NCI-H226 (cell line): ENCODE results near the gene DDAH1.
"Not testable (repeated sequence)": the region's sequence is repeated elsewhere in the genome, so short reads cannot be mapped to it uniquely, and the experiment has no call there.

Experiments
- DNase-seq: peaks from one replicate; pipeline ENCODE4 v3.0.0-alpha.2; 2015

The DDAH1 gene

DNA sequence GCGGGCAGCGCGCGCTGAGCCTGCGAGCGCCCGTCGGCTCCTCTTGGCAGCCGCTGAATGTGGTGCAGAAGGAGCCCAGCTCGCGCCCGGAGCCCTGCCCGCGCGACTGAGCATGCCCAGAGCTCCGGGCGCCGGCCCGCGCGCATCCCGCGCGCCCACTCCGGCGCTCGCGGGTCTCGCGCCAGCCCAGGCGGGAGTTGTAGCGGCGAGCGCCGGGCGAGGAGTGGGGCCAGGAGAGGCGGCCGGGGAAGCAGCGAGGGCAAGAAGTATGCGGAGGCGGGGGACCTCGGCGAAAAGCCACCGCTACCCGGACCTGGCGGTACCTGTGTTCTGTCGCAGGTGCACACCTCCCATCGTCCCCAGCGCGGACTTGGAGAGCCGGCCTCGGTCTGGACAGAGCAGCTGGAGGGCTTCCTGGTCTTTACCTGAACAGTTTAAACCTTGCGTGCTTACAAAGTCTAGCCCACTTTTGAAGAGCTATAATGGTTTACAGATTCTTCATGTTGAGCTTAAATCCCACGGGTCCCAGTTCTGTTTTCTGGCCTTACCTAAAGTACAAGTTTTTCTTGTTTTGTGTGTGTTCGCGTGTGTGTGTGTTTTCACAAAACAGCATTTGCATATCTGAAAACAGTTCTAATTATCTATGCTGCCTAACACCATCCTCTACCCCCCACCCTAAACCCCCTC lies at the start of gene DDAH1:
Gene DDAH1 (minus strand): TSS at position 61 of the 687 bp plus-strand sequence. CDS start 114 bp downstream, outside the sequence.
- DNase-seq, result peak; percentile 65

DNA sequence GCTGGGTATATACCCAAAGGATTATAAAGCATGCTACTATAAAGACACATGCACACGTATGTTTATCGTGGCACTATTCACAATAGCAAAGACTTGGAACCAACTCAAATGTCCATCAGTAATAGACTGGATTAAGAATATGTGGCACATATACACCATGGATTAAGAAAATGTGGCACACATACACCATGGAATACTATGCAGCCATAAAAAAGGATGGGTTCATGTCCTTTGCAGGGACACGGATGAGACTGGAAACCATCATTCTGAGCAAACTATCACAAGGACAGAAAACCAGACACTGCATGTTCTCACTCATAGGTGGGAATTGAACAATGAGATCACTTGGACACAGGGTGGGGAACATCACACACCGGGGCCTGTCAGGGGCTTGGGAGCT lies 49.0 kb upstream of the DDAH1 start:
- DNase-seq, result not testable (repeated sequence)

DNA sequence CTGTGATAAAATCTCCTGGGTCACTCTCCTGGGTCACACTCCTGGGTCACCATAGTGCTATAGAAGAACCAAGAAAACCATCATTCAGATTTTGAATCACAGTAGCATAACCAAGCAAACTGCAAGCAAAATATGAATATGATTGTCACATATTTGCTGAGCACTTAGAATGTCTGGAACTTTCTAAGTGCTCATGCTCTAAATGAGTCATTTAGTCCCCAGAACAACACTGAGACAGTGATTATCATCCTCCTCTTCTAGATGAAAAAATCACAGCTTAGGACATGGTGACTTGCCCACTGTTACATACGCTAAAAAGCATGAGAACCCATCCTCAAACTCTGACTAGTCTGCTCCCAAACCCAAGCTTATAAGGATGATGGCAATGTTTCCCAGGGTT lies 39.5 kb upstream of the DDAH1 start:
- no peak for DNase-seq

DNA sequence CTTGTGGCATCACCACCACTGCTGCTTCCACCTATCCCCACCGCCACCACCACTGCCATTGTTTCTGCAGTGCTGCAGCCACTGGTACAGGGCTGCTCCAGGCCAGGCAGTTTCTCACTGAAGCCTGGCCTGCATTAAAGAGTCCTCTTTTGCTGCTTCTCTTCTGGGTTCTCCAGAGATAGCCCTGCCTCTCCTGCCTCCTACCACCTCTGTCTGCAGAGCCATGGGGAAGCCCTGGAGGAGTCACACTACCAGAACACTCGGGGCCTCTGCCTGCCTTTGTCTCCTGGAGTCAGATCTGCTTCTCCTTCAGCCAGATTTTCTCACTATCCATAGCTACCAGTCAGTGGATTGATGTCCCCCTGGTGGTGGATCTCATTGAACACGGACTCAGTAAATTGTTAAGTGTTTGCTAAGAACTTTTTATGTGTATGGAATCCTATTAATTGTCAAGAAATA lies 37.7 kb upstream of the DDAH1 start:
- peak; percentile 17 for DNase-seq

DNA sequence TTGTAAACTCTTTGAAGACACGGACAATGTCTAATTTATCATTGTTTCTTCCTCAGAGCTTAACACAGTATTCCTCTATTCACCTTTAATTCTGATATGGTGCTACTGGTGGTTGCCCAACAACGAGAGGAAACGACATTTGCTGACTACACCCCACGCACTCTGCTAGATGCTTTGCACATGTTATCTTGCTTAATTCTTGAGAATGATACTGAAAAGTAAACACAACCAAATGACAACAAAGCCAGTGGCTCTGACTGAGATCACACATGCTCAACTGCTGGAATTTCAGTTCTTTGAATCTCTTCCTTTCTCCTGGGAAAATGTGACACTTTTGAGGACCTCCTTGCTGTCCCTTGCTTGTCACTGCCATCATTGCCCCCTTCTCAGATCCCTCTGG lies 37.2 kb upstream of the DDAH1 start:
- DNase-seq, result no peak

DNA sequence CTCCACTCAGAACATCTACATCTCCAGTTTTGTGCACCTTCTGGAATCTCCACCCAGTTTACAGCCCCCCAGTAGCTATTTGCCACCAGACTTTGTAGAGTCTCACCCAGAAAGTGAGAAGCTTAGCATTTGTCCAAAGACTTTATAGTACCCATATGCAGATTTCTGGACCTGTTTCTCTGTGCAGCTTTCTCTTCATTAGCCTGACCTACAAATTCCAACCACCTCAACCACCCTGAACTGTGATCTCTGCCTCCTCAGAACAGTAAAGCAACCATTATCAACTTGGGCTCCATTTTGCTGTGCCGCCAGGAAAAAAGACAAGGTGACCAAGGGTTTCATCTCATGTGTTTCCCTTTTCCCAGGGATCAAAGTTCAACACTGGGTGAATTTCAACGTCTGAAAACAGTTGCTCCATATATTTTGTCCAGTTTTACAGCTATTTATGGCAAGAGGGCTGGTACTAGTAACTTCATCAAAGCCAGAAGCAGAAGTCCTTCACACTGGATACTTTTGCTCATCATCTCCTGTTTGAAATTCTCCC lies 36.5 kb upstream of the DDAH1 start:
- no peak for DNase-seq

DNA sequence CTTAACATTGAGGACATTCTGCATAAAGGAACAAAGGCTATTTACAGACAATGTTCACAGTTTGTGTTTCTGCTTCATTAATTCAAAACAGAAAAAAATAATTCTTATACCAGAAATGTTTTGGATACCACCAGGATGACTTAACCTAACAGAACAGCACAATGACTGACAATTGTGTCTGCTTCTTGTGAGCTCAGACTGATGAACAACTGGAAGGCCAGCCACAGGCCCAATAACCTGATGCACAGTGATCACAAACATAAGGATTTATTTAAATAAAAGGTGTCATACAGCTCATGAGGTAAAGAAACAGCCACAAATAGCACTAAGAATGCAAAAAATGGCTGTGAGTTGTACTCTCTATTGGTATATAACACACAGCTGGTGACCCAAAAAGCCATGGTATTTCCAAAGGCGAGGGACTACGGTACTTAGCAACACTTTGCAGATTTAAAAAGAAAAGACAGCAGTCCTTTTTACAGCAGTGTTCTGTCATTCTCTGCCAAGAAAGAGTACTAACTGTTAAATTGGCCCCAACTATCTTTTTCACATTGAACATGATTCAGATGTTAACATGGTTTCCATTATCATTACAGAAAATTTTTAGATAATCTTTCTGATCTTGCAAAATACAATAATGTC lies 32.1 kb upstream of the DDAH1 start:
- no peak for DNase-seq

DNA sequence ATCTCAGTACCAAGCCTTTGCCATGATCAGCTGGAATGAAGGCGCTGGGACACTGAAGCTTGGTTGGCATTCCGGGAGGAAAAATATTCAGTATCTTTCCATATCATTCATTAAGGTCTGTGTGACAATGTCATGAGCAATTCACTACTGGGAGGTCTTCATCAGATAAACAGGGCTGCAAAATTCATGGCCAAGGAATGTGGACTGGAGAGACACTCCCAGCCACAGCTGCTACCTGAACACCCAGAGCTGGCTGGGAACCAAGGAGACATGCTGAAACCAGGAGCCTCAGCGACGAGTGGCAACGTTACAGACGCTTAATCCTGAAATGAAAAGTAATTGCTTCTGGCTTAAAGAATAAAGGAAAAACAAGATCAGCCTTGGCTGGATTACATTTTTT lies 30.6 kb upstream of the DDAH1 start:
- DNase-seq, result peak; percentile 53

DNA sequence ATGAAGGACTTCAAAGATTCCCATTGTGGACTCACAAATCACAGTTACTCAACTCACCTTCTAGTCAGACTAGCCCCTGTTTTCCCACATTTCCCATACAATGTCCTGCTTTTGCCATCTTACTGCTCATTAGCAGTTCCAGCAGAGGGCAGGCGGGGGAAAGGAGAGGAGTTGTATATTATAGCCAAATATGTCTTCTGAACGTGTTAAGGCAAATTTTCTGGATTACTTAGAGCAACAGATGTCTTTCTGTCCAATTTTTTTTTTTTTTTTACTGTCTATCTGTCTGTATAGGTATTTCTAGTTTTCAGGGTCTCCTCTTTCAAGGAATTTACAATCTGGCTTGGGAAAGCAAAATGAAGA lies 29.9 kb upstream of the DDAH1 start:
- DNase-seq, result peak; percentile 13

DNA sequence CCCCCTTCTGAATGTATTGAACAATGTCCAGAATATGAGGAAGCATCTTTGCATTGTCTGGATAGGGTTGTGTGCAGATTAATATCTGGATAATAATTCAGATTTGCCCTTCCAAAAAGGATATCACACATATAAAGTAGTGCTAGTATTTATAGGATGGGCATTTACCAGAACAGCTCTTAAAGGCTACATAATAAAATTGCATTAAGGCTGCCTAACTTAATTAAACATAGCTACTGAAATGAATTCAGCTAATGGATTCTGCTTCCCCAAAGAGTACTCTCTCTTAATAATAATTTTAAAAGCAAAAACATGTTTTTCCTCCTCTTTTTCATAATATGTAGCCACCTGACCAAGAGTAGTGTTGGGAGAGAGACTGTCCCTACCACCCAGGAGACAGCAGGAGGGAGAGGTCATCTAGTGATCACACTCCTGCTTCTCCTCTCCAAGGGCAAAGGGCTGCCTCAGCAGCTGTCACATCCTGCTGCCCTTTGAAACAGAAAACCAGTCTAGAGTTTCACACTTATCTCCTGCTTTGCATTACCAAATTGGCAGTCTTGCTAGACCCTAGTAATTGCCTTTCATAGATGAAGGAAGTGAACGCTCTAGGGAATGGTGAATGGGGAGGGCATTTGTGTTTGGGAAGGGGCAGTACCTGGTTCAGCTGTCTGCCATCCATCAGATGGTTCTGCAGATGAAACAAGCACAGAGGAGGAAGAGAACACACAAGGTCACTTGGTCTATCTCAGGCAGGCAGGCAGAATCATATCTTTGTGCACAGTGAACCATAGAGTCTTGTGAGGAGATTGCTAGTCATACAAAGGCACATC lies 29.3 kb upstream of the DDAH1 start:
- no peak for DNase-seq

DNA sequence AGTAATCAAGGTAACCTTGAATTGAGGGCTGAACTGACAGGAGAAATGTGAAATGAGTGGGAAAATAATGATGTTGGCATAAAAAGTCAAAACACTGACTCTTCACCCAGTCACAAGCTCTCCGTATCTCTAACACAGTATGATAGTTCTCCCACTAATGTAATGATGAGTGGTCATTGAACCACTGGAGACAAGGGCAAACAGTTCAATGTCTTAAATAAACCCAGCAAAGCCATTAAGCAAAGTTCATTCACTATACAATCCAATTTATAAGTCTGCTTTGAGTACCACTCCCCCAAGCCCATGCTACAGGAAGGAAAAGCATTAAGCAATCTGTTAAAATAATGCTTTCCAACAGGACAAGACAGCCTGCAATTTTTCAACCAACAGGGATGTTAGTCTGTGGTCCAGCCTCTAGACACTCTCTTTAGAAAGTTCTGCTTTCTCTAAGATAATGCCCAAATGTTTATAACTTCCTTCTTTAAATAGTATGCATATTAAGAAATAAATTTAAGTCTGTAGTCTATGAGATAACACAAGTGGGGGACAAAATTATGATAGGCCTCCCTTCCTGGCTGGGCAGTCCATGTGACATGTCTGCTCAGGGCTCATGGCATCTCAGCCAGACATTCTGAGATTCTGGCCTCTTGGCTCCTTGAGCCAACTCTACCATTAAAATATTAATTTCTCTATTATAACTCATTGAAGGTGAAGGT lies 25.5 kb upstream of the DDAH1 start:
- no peak for DNase-seq

DNA sequence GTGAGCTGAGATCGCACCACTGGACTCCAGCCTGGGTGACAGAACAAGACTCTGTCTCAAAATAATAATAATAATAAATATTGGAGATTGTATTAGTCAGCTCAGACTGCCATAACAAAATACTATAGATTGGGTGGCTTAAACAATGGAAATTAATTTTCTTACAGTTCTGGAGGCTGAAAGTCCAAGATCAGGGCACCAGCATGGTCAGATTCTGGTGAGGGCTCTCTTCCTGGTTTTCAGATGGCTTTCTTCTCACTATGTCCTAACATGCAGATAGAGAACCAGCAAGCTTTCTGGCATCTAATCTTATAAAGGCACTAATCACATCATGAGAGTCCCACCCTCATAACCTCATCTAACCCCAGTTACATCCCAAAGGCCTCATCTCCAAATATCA lies 23.2 kb upstream of the DDAH1 start:
- DNase-seq, result no peak

DNA sequence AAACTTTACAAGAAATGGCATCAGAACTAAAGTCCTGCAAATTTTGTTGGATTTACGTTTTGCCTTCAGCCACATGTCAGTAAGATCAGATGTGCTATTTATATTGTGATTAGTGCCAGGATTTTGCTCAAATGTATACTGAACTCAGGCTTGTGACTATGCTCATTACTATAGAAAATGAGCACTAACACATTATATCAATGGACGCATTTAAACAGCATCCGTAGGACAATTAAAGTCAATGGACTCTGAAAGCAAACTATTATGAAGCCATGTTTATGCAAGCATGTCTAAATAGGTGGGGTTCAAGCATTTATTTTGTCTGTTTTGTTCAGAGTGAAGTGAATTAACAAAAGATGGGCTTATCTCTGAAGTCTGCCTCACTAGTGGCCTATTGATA lies 20.6 kb upstream of the DDAH1 start:
- no peak for DNase-seq

DNA sequence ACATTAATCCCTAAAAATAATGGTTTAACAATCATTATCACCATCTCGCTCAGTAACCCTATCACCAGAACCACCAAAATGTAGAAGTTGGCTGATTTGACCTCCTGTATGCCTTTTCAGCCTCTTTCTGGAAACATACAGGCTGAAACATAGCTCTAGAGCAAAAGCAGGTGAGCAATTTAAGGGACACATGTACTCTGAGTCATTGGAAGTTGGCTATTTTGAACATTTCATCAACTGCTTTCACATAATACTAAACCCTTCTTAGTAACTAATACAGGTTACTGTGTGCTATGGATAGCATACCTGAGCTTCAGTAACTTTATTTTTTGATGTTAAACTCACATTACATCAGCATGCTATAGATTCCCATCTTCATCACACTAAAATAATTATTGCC lies 19.8 kb upstream of the DDAH1 start:
- no peak for DNase-seq

DNA sequence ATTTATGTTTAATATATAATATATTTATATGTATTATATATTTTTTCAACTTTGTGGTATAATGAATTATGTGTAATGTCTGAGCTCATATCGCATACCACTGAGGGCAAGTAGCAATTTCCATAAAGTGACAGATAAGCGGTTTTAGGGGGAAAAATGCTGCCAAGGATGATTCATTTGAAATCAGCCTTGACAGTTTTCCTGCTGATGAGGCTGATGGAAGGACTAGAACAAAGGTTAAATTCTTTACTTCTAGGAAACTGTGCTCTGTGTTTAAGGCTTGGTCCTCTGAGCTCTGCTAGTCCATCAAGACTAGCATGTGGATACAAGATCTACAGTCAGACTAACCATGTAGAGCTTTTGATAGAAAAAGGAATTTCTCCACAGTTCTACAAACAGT lies 19.3 kb upstream of the DDAH1 start:
- peak; percentile 54 for DNase-seq

DNA sequence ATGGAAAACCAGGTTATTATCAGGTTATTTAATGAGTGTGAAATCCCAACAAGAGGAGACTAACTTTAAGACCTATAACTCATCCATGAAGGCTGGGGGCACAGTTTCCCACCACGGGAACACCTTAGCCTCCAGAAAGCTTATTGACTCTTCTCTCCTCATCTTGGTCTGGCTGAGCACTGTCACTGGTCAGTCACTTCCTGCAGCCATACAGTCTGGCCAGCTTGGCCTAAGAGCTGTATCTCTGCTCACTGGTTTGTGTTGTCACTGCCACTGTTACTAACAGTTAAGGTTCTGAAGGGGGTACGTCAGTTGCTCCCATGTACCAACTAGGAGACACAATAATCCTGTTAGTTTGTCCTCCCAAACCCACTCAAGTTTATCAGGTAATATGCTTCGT lies 16.7 kb upstream of the DDAH1 start:
- DNase-seq, result no peak

DNA sequence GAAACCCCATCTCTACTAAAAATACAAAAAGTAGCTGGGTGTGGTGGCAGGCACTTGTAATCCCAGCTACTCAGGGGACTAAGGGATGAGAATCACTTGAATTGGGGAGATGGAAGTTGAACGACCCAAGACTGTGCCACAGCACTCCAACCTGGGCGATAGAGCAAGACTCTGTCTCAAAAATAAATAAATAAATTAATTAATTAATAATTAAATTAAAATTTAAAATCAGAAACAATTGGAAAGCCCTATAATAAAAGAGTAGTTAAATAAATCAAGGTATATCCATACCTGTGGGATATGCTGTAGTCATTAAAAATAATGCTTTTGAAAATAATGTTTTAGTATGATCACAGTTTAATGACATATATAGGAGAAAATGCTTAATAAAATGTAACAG lies 15.6 kb upstream of the DDAH1 start:
- DNase-seq, result no peak

DNA sequence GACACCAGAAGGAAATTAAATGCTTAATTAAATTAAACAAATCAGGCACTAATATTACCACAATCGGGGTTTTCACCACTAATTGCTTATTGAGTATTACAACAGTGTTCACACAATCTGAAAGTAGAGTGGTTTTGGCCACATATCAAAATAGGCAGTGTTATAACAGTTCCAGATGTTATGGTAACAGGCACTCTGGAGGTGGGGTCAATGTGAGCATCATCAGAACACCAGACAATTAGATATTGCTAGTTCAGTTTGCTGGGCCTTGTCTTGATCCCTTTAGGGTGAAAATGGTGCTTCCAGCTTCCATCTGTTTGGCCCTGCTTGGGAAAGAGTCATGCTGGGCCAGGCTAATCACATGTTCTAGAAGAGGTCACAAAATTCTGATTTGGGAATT lies 14.5 kb upstream of the DDAH1 start:
- DNase-seq, result no peak

DNA sequence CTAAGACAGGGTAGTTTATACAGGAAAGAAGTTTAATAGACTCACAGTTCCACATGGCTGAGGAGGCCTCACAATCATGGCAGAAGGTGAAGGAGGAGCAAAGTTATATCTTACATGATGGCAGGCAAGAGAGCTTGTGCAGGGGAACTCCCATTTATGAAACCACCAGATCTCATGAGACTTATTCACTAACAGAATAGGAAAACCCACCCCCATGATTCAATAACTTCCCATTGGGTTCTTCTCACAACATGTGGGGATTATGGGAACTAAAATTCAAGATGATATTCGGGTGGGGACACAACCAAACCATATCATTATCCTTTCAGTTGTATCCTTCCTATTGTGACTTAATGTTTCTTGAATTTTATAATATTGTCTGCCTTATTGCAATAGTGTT lies 13.4 kb upstream of the DDAH1 start:
- DNase-seq, result no peak

DNA sequence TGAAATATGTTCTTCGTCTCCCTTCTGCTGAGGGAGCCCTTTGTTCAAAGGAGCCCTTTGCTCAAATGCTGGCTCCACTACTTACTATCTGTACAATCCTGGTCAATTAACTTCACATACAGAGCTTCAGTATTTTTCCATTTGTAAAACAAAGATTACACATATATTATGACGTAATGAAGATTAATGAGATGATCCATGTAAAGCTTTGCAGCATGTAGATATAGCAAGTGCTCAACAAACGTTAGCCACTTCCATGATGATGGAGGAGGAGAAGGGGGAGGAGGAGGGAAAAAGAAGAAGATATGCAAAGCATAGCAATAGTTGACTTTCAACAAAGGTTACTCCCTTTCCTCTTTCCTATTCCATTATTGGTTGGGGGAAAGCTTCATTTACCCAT lies 10.1 kb upstream of the DDAH1 start:
- DNase-seq, result no peak

DNA sequence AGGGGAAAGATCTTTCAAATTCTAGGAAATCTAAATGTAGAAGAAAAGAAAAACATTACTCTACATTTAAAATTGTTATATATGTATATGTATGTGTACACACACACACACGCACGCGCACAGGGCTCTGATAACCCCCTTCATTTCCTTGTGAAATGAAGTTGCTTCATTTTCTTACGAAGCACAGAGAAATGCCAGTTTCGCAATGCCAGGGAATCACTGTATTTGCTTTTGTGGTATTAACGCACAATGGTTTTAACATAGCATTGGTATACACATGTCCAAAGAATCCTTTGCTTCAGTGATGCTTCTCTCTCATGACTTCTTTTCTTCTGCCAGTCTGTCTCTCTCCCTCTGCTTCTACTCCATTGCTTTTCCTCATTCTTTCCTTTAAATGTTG lies 8.4 kb upstream of the DDAH1 start:
- no peak for DNase-seq

DNA sequence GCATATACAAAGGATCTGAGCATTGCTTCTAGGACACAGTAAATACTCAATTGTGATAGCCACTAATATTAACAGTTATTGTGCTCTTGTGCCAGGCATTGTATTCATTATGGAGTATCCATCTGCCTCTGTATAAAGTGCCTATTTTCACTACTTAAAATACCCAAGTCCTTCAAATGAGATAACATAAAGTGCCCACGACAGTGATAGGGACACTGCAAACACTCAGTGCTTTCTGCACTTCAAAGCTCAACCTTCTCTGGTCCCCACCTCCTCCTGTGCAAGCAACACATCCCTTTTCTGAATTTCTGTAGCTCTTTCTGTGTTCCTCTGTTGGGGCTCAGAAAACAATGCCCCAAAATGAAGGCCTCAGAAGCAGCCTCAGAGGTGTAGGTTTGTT lies 6.6 kb upstream of the DDAH1 start:
- no peak for DNase-seq

DNA sequence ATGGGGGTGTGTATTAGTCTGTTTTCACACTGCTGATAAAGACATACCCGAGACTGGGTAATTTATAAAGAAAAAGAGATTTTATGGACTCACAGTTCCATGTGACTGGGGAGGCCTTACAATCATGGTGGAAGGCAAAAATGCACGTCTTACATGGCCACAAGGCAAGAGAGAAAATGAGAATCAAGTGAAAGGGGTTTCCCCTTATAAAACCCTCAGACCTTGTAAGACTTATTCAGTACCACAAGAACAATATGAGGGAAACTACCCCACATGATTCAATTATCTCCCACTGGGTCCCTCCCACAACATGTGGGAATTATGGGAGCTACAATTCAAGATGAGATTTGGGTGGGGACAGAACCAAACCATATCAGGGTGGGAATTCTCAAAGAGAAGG lies 5.2 kb upstream of the DDAH1 start:
- not testable (repeated sequence) for DNase-seq
